Fibroblast of mammary gland (primary cell): ENCODE data around the gene CACNB4.

ENCODE experiments used
- DNase-seq: peaks from one replicate; pipeline ENCODE4 v3.0.0-alpha.2; 2010; ENCODE audit warnings: low read depth
- H3K4me3 ChIP-seq: 2 replicates; pipeline ENCODE4 v1.5.1; 2011; ENCODE audit warnings: low read depth, mild to moderate bottlenecking, low read length, moderate library complexity; ENCODE audit not compliant: control insufficient read depth
- CTCF ChIP-seq: conservative IDR thresholded peaks from 2 replicates; pipeline ENCODE4 v1.5.1; 2011; ENCODE audit warnings: low read depth, low read length, inconsistent platforms; ENCODE audit not compliant: control insufficient read depth, insufficient read depth

CACNB4 gene

GRCh38 chr2:151937966-151938365 is 160.9 kb downstream of the CACNB4 start:
- no peak for TF ChIP-seq CTCF
- DNase-seq: no peak
- H3K4me3 ChIP-seq: no peak overlapping the region

DNA sequence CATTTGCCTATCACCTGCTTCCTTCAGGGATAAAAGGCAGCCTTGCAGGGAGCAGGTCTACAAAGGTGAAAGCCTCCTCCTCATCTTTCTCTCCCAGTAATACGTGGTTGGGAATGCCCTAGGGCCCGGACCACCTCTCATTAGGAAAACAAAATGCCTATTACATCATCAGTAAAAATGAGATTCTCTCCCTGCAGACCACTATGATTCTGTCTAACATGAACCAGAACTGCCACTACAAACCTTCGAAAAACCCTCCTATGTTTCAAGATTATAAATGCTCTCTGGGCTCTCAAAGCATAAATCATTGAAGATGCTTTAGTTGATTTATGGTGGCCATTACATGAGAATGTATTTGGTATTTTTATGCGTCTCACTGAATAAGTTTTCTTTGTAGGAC is 162.2 kb downstream of the CACNB4 start:
- no peak for TF ChIP-seq CTCF
- H3K4me3 ChIP-seq: no peak overlapping the region
- no peak for DNase-seq

GRCh38 chr2:151933266-151933804 is 165.5 kb downstream of the CACNB4 start:
- TF ChIP-seq CTCF: no peak
- no peak for DNase-seq
- H3K4me3 ChIP-seq: no peak overlapping the region

- H3K4me3 ChIP-seq: no peak overlapping the region
- no peak for TF ChIP-seq CTCF
- DNase-seq: no peak
Observed at GRCh38 chr2:151931756-151932155, 167.1 kb downstream of the CACNB4 start.

- TF ChIP-seq CTCF: no peak
- DNase-seq: no peak
Observed at GRCh38 chr2:151931030-151931611, 167.7 kb downstream of the CACNB4 start.

DNA sequence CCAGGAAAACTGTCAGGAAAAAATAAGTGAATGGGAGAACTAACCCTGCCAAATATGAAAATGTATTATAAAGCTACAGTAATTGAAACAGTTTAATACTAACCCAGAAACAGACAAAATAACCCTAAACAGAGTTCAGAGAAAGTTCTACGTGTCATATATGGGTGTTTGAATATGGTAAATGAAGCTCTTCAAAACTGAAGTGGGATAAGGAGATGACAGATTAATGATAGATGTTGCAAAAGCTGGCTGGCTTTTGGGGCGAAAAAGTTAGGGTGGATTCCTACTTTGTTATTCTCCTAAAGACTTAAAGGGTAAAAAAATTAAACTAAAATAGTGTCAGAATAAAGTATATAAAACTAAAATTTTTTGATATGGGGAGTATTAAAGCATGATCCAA is 168.8 kb downstream of the CACNB4 start:
- no peak overlapping the region for H3K4me3 ChIP-seq
- TF ChIP-seq CTCF: no peak
- DNase-seq: no peak

More at GRCh38 chr2:151931030-151931611, 167.7 kb downstream of the CACNB4 start:
- no peak overlapping the region for H3K4me3 ChIP-seq
